ENCODE measurements around the gene NRG2. TPM values are rescaled to one million over a fixed set of nuclear protein-coding genes. Genes with fewer than 3 reads are reported as not detected.

The NRG2 gene
- polyA plus RNA-seq, 1 donor: 1.7 TPM

GRCh38 chr5:140040358-140040757 is 2.7 kb downstream of the NRG2 start:
- DNase-seq: no peak

DNA sequence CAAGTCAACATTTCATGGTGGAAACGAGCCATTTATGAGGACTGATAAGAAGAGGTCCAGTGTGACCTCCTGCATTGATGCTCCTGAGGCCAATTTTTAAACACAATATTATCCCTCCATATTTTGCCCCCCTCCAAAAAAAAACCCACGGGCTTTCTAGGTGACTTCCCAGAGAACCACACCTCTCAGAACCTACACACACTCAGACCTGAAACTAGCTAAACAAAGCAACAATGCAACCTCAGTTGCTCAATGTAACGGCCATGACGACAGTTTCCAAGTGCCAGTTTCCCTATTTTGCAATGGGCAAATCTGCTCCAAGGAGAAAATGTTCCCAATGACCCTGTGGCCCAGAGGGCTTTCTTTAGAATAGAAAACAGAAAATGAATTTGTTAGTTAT is 3.5 kb downstream of the NRG2 start:
- DNase-seq: no peak

- DNase-seq: no peak
Observed at GRCh38 chr5:140038373-140038957, 4.6 kb downstream of the NRG2 start.

DNA sequence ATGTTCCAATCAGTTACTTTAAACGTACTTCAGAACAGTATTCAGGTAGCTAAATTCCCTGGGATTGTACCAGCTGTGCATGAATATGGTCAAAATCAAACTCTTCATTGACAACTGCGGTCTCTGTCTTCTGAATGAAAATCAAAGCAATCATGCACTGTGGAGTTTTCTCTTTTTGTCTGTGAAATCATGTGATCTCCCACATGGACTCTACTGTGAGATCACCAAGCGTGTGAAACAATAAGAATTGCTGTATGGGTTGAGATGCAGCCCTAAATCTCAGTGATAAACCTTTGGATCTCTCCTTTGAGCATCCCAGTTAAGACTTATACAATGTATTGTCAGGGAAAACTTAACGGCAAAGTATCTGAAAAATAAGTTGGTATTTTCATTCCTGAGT is 6.1 kb downstream of the NRG2 start:
- DNase-seq: no peak

- no peak for DNase-seq
Observed at GRCh38 chr5:140035881-140036280, 7.2 kb downstream of the NRG2 start.

- DNase-seq: no peak
Observed at GRCh38 chr5:140033037-140033760, 9.9 kb downstream of the NRG2 start.

DNA sequence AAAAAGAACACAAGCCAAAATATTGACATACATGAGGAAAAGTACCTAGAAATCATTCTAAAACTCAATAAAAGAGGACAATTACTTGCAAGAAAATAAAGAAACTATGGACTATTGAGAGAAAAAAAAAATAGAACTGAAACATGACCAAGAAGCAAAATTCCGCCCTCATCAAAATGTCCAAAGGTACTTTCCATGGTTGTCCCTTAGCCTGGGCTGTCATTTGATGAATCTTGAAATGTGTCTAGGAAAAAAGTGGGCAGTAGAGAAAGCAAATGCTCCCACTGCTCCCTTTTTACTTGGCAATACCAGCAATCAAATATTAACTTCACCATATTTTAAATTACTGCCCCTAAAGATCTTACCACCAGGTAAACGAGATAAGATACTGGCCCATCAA is 10.8 kb downstream of the NRG2 start:
- no peak for DNase-seq

GRCh38 chr5:140027807-140028206 is 15.3 kb downstream of the NRG2 start:
- DNase-seq: no peak

- no peak for DNase-seq
Observed at GRCh38 chr5:140025736-140026135, 17.4 kb downstream of the NRG2 start.

- no peak for DNase-seq
Observed at GRCh38 chr5:140024928-140025327, 18.2 kb downstream of the NRG2 start.

- DNase-seq: no peak
Observed at GRCh38 chr5:140023611-140024191, 19.4 kb downstream of the NRG2 start.

DNA sequence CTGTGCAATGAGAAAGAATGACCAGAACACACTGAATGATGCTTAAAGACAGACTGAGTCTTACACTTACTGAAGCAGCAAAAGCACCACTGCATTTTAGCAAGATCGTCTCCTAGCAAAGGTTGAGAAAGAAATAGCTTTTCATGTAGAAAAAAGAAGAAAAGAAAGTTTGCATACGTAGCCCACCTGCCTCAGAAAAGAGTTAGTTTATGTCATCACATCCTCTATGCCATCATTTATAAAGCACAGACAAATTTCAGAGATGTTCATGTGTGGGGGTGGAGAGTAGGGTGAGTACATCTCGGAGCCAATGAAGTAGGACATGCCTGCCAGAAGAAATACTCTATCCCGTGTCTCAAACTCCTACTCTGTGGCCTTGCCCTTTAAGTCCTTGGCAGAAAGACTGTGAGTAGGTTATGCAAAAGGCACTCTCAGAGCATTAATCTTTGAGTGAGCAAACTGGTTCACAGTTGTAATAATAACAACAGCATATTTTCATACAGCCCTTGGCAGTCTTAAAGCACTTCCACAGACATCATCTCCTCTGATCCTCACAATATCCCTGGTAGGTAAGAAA is 22.4 kb downstream of the NRG2 start:
- DNase-seq: no peak

DNA sequence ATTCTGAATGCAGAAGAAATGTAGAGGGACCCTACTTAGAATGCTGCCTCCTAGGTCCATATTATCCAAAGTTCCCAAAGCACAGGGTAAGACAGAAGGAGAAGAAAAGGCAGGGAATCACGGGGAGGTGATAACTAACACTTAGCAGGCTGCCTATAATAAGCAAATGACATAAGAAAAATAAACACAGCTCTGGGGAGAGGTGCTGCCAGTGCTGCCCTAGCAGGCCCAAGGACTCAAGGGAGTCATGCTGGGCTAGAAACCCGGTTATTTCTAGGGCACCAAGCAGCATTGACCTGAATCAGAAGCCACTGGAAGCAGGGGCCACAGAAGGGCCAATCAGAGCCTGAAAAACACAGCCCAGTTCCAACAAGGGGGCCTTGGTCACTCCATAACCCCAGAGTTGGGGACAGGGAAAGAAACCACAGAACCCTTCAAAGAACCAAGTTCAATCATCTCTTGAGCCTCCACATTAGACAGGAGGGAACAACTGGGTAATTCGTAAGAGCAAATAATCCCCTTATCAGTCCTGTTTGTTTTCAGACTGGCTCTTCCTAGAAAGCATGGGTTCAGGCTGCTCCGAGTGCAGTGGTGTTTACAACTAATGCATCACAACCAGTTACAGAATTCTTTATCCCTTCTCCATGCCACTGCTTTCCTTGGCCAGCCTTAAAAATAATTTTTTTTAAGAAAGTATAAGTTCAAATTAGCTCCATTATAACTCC is 24.0 kb downstream of the NRG2 start:
- no peak for DNase-seq

GRCh38 chr5:140018517-140018916 is 24.6 kb downstream of the NRG2 start:
- DNase-seq: no peak

DNA sequence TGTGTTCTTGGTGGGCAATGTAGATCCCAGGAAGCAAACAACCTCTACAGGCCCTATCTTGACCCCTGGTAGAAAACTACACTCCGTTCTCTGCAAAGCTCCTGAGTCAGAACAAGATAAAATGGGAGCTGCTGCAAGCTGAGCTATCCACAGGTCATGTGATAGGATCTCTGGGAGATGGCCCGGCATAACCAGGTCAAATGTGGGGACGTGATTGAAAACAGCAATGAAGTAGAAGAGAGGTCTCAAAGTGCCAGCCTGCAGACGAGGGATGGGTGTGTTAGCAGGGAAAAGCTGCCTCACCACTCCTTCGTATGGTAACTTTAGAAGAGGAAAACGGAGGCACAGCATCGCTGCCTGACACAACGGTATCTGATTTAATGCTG is 25.0 kb downstream of the NRG2 start:
- DNase-seq: no peak

DNA sequence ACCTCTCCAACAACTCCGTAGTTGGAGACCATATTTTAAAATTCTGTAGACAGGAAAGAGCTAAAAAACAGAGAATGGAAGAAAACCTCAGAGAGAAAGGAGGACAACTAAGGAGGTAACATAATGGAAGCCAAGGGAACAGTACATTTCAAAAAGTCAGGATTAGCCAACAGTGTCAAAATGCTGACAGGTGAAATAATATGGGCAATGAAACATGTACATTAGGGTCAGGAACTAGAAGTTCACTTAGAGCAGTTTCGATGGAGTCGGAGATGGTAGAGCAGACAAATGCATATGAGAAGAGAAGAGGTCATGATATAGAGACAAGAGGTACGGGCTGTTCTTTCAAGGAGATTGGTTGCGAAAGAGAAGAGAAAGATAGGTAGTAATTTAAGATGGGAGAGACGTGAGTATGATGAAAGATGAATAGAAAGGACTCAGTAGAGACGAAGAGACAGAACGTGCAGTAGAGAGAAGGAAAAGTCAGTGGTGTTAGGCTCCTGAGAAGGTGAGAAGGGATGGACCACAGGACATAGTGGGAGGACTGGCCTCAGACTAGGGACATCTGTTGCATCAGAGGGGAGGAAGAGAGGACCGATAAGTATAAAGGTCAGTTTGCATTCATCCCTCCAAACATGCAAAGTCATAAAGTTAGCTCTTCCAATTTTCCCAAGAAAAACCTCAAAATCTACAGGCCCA is 25.6 kb downstream of the NRG2 start:
- no peak for DNase-seq

GRCh38 chr5:140015706-140016105 is 27.4 kb downstream of the NRG2 start:
- no peak for DNase-seq

DNA sequence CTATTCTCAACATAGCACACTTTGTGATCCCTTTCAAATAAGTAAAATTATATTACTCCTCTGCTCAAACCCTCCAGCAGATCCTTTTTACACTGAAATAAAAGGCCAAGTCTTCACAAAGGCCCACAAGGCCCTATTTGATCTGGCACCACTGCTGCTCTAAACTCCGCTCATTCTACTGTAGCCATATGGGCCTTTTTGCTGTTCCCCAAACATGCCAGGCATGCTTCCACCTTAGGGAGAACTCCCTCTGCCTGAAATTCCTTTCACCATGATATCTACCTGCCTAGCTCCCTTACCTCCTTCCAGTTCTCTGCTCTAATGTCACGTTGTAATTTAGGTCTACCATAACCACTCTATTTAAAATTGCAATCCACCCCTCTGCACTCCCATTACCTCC is 28.3 kb downstream of the NRG2 start:
- DNase-seq: no peak

GRCh38 chr5:140013536-140013935 is 29.6 kb downstream of the NRG2 start:
- no peak for DNase-seq

DNA sequence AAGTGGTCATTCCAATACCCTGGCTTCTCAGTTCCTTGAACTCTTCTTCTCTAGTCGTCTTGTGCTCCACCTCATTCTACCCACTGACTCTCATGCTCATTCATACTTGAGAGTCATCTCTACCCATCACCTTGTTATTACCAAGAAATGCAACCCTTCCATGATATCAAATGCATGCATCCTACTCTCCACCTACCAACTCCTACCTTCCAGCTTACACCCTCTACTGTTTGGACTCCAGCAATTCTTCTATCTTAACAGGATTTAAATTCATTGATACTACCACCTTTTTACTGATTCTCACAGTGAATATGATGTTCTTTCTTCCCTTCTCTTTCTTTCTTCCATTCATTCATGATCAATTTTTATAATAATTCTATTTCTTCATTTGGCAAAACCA is 30.7 kb downstream of the NRG2 start:
- DNase-seq: no peak

DNA sequence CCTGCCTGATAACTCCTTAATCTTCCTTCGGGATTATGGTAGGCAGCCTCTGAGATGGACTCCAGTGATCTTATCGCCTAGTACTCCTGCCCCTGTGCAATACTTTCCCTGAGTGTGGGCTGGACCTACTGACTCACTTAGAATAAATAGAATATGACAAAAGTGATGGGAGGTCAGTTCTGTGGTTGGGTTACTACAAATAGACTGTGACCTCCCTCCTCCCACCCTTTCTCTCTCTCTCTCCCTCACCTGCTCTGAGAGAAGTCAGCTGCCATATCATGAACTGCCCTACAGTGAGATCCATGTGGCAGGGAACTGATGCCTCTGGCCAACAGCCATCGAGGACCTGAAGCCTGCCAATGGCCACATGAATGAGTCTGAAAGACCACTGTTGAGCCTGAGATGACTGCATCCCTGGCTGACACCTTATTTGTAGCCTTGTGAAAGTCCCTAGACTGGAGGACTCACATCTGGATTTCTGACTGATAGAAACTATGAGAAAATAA is 31.7 kb downstream of the NRG2 start:
- DNase-seq: no peak

DNA sequence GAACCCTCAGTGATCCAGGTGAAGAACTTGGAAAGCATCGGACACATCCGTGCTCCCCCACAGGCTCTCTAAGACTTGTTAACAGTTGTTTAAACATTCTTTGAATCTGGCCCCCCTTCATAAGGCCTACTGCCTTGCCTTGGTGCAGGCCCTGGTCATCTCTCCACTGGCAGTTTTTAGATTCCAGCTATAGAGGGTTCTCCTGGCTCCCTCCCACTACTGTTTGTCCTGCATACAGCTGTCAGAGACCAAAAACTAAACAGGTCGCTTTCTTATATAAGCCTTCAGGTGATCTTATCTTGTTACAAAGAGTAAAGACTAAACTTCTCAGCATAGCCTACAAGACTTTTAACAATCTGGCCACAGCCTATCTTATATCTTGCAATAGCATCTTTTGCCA is 32.3 kb downstream of the NRG2 start:
- no peak for DNase-seq
